Tibial artery (tissue), 4 donors: ENCODE results near the gene H2AZ2.

Experiments used
- DNase-seq, 2 donors: peaks; one replicate each; pipeline ENCODE4 v3.0.0-alpha.2; 2019
- H3K27ac ChIP-seq, 2 donors: fragments of 200-600 bp; sonication (generic) in 1 of 2; 1 replicate in 1 of 2; 2 replicates in 1 of 2; pipeline ENCODE4 v1.5.1; 2018 to 2019; ENCODE audit warnings: mild to moderate bottlenecking in 1 of 2
- H3K27me3 ChIP-seq, 2 donors: fragments of 200-600 bp; sonication (generic) in 1 of 2; one replicate each; pipeline versions ENCODE4 v1.5.1 to v1.6.0; 2016 to 2019
- H3K36me3 ChIP-seq, 3 donors: fragments of 200-600 bp; sonication (generic) in 2 of 3; one replicate each; pipeline ENCODE4 v1.5.1; 2016 to 2019; ENCODE audit warnings: mild to moderate bottlenecking in 2 of 3
- H3K4me1 ChIP-seq, 4 donors: fragments of 200-600 bp; sonication (generic) in 2 of 4; 1 replicate in 3 of 4; 2 replicates in 1 of 4; pipeline ENCODE4 v1.5.1; 2016 to 2019
- H3K4me3 ChIP-seq, 2 donors: fragments of 200-600 bp; sonication (generic) in 1 of 2; 1 replicate in 1 of 2; 2 replicates in 1 of 2; pipeline ENCODE4 v1.5.1; 2018 to 2019; ENCODE audit warnings: mild to moderate bottlenecking in 2 of 2
- H3K9me3 ChIP-seq, 3 donors: fragments of 200-600 bp; sonication (generic) in 1 of 3; one replicate each; pipeline ENCODE4 v1.5.1; 2016 to 2019
- CTCF ChIP-seq, 2 experiments: fragments of 200-600 bp in 1 of 2; fragments of 450-650 bp in 1 of 2; IDR thresholded peaks; one replicate each; pipeline ENCODE4 v1.5.1; 2017 to 2019; ENCODE audit warnings: antibody characterized with exemption in 2 of 2, mild to moderate bottlenecking in 1 of 2, moderate library complexity in 1 of 2
- intact Hi-C: fragments of 100-400 bp; cut with DNase I; formaldehyde crosslinking; loops from one replicate; pipeline ENCODE4 v1.15.0; 2023; ENCODE audit warnings: low total_unique reads

Gene H2AZ2

DNA sequence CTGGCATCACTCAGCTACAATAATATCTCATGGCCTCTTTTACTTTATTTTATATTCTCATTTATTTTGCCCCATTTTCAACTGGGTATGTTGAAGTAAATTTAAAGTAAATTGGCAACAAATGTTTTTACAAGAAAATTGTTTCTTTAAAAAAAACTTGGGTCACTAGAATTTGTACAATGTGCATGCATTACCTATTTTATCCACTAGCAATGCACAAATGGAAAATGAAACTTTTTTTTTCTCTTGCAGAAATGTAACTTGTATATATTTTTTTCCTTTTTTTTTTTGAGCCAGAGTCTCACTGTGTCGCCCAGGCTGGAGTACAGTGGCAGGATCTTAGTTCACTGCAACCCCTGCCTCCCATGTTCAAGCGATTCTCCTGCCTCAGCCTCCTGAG, 10.3 kb upstream of the H2AZ2 start:
- no peaks in the 10 kb centered on the region for H3K27me3 ChIP-seq
- no peak for TF ChIP-seq CTCF (IDR thresholded peaks at IDR 0.05)
- no peaks in the 10 kb centered on the region for H3K9me3 ChIP-seq
- peaks cover 0 to 4% (median 0%) of the 10 kb centered on the region in 4 donors for H3K4me1 ChIP-seq
- DNase-seq = no peak
- intact Hi-C loops = loop anchor here (10.0 kb wide), 1 partner anchor 277 kb away; no protein-coding TSS in a partner anchor
- no peak overlapping the region for H3K27ac ChIP-seq
- no peak overlapping the region for H3K4me3 ChIP-seq
- no peaks in the 10 kb centered on the region for H3K36me3 ChIP-seq

DNA sequence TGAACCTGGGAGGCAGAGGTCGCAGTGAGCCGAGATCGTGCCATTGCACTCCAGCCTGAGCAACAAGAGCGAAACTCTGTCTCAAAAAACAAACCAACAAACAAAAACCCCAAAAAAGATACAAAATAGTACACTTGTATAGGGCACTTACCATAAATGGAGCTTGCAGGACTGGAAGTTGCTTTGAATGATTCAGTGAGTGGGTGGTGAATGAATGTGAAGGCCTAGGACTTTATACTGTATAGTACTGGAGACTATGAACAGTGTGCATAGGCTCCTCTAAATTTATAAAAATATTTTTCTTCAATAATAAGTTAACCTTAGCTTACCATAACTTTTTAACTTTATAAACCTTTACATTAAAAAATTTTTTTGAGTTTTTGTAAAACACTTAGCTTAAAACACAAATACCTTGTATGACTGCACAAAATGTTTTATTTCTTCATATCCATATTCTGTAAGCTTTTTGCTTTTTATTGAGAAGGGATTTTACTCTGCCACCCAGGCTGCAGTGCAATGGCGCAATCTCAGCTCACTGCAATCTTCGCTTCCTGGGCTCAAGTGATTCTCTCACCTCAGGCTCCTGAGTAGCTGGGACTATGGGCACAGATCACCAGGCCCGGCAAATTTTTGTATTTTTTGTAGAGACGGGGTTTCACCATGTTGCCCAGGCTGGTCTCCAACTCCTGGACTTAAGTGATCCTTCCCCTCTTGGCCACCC, 6.9 kb upstream of the H2AZ2 start:
- no peak overlapping the region for H3K4me3 ChIP-seq
- no peak for TF ChIP-seq CTCF (IDR thresholded peaks at IDR 0.05)
- H3K4me1 ChIP-seq = peaks cover 0 to 4% (median 0%) of the 10 kb centered on the region in 4 donors
- no peak overlapping the region for H3K27ac ChIP-seq
- no peaks in the 10 kb centered on the region for H3K27me3 ChIP-seq
- no peaks in the 10 kb centered on the region for H3K36me3 ChIP-seq
- no peak for DNase-seq
- intact Hi-C loops = loop anchor here (10.0 kb wide), 1 partner anchor 280 kb away; no protein-coding TSS in a partner anchor
- no peaks in the 10 kb centered on the region for H3K9me3 ChIP-seq

DNA sequence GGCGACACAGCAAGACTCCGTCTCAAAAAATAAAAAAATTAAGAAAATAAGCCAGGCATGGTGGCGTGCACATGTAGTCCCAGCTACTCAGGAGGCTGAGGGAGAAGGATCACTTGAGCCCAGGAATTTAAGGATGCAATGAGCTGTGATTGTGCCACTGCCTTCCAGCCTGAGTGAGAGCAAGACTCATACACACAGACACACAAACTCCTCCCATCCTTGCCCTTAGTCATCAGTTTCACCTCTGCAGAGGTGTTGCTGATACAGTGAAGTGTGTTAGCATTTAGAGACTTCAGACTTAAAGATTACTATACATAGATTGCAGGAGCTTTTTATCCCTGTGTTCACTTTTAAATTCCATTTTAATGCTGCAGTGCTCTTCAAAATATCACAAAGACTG, 5.5 kb upstream of the H2AZ2 start:
- intact Hi-C loops = loop anchor here (10.0 kb wide), 1 partner anchor 281 kb away; no protein-coding TSS in a partner anchor
- no peaks in the 10 kb centered on the region for H3K36me3 ChIP-seq
- peaks cover 0 to 14% (median 3%) of the 10 kb centered on the region in 4 donors for H3K4me1 ChIP-seq
- no peaks in the 10 kb centered on the region for H3K27me3 ChIP-seq
- no peak overlapping the region for H3K4me3 ChIP-seq
- no peaks in the 10 kb centered on the region for H3K9me3 ChIP-seq
- no peak overlapping the region for H3K27ac ChIP-seq
- no peak for TF ChIP-seq CTCF (IDR thresholded peaks at IDR 0.05)
- DNase-seq = no peak

- no peak for DNase-seq
- Histone ChIP-seq H3K4me1 (peaks cover 0 to 14% (median 3%) of the 10 kb centered on the region in 4 donors), H3K27ac (no peak overlapping the region), H3K9me3 (no peaks in the 10 kb centered on the region), H3K27me3 (no peaks in the 10 kb centered on the region), H3K4me3 (no peak overlapping the region), H3K36me3 (no peaks in the 10 kb centered on the region)
- intact Hi-C loops = loop anchor here (10.0 kb wide), 1 partner anchor 282 kb away; no protein-coding TSS in a partner anchor
- no peak for TF ChIP-seq CTCF (IDR thresholded peaks at IDR 0.05)
Observed at GRCh38 chr7:44852590-44852989, 4.7 kb upstream of the H2AZ2 start.

- Histone ChIP-seq H3K4me1 (peaks cover 0 to 22% (median 9%) of the 10 kb centered on the region in 4 donors), H3K4me3 (no peak overlapping the region), H3K36me3 (no peaks in the 10 kb centered on the region), H3K9me3 (no peaks in the 10 kb centered on the region), H3K27ac (no peak overlapping the region), H3K27me3 (no peaks in the 10 kb centered on the region)
- no peak for TF ChIP-seq CTCF (IDR thresholded peaks at IDR 0.05)
- DNase-seq = no peak
- intact Hi-C loops = loop anchor here (5.0 to 10.0 kb wide), 3 partner anchors 37 to 285 kb away; partner anchors contain the start of gene PURB
Observed at GRCh38 chr7:44849885-44850544, 2.1 kb upstream of the H2AZ2 start.
